ENCODE measurements around the gene OVCH2. TPM values are rescaled to one million over a fixed set of nuclear protein-coding genes. Genes with fewer than 3 reads are reported as not detected.

Gene OVCH2
- total RNA-seq, 1 experiment from 2014 or later, result 0.57 TPM

DNA sequence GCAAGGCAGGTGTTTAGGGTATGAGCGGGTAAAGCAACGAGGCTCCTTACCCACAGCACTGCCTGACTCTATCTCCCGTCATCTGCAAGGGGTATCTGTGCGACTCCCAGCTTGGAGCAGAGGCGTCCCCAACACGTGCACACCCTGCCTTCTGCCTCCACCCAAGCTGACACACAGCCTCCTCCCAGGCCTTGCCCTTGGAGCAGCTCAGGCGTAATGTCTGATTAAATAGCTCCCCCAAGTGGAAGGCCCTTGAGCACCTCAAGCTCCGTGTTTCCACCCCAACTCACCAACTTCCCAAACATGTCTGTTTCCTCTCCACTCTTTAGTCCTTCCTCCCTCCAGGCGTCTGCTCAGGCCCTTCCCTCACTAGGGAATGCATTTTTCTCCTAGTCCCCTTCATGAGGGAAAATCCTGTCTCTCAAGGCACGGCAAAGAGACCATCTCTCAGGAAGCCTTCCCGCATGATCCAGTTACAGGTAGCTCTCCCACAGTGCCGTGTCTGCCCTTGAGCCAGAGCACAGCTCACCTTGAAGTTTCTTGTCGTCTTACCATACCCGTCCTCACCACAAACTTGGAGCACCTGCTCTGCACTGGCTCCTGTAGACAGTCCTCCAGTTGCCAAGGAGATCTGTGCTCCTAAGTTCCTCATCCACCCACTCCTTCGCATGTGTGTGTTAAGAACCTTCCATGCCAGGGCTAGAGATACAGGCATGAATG is 48.8 kb downstream of the OVCH2 start (continued):
- TF ChIP-seq, protein P1, sequence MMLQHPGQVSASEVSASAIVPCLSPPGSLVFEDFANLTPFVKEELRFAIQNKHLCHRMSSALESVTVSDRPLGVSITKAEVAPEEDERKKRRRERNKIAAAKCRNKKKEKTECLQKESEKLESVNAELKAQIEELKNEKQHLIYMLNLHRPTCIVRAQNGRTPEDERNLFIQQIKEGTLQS (CRISPR knock-in tag; conservative IDR thresholded peaks at IDR 0.05), result no peak
- TF ChIP-seq JUN (CRISPR knock-in tag; IDR thresholded peaks at IDR 0.05), result no peak
- no peak for TF ChIP-seq CREM (CRISPR knock-in tag; IDR thresholded peaks at IDR 0.05)
- no peak for TF ChIP-seq NR3C1 (CRISPR knock-in tag; conservative IDR thresholded peaks at IDR 0.05; ENCODE audit: low read depth)
- no peak for TF ChIP-seq IRF2 (CRISPR knock-in tag; IDR thresholded peaks at IDR 0.05; ENCODE audit: borderline replicate concordance, low read depth)

DNA sequence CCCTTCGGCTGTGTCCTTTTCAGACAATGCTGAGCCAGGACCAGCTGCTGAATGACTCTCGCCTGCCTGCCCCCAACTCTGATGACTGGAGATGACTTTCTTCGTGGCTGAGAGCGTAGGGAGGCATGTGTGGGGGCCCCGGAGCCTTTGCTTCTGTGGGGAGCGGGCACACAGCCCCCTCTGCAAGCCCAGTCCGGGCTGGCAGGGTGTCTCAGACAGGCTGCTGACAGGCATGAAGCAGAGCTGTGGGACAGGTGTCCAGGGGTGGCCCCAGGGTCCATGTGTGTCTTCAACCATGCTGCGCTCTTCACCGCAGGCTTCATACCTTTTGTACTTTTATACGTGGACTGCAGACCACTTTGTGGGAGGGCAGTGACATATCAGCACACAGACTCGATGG is 49.6 kb downstream of the OVCH2 start:
- Mint-ChIP-seq H3K4me1 (peaks cover 6% of the 10 kb centered on the region), H3K4me3 (no peak overlapping the region), H3K27ac (no peak overlapping the region), H3K27me3 (ENCODE audit: low read depth) (no peaks in the 10 kb centered on the region), H3K36me3 (peaks cover 30% of the 10 kb centered on the region), H3K9me3 (peaks cover 5% of the 10 kb centered on the region)
- TF ChIP-seq ZNF671 (CRISPR knock-in tag; IDR thresholded peaks at IDR 0.05) (no peak), SMAD3 (CRISPR knock-in tag; IDR thresholded peaks at IDR 0.05; ENCODE audit: borderline replicate concordance) (no peak), NR3C1 (CRISPR knock-in tag; conservative IDR thresholded peaks at IDR 0.05; ENCODE audit: low read depth) (no peak), SMAD4 (CRISPR knock-in tag; IDR thresholded peaks at IDR 0.05) (no peak), CREB1 (CRISPR knock-in tag; IDR thresholded peaks at IDR 0.05) (no peak), TEAD4 (CRISPR knock-in tag; IDR thresholded peaks at IDR 0.05) (no peak), RORB (CRISPR knock-in tag; IDR thresholded peaks at IDR 0.05) (no peak)
- TF ChIP-seq, protein P2, sequence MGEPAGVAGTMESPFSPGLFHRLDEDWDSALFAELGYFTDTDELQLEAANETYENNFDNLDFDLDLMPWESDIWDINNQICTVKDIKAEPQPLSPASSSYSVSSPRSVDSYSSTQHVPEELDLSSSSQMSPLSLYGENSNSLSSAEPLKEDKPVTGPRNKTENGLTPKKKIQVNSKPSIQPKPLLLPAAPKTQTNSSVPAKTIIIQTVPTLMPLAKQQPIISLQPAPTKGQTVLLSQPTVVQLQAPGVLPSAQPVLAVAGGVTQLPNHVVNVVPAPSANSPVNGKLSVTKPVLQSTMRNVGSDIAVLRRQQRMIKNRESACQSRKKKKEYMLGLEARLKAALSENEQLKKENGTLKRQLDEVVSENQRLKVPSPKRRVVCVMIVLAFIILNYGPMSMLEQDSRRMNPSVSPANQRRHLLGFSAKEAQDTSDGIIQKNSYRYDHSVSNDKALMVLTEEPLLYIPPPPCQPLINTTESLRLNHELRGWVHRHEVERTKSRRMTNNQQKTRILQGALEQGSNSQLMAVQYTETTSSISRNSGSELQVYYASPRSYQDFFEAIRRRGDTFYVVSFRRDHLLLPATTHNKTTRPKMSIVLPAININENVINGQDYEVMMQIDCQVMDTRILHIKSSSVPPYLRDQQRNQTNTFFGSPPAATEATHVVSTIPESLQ (CRISPR knock-in tag; IDR thresholded peaks at IDR 0.05), result no peak
- TF ChIP-seq, protein P3, sequence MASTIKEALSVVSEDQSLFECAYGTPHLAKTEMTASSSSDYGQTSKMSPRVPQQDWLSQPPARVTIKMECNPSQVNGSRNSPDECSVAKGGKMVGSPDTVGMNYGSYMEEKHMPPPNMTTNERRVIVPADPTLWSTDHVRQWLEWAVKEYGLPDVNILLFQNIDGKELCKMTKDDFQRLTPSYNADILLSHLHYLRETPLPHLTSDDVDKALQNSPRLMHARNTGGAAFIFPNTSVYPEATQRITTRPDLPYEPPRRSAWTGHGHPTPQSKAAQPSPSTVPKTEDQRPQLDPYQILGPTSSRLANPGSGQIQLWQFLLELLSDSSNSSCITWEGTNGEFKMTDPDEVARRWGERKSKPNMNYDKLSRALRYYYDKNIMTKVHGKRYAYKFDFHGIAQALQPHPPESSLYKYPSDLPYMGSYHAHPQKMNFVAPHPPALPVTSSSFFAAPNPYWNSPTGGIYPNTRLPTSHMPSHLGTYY (CRISPR knock-in tag; IDR thresholded peaks at IDR 0.05), result no peak
- ATAC-seq, result no peak
- CTCF ChIA-PET, result interaction anchor here (0.7 to 7.5 kb wide), 48 partner anchors 8 to 565 kb away, joined by 3 to 229 read pairs (median 5); partner anchors contain the start of genes CYB5R2, OLFML1 and PPFIBP2
- POLR2A ChIA-PET, result interaction anchor here (1.0 to 2.0 kb wide), 2 partner anchors 16 to 85 kb away, joined by 7 read pairs; partner anchors contain the start of gene CYB5R2
- no peak for DNase-seq (ENCODE audit: low spot score)

DNA sequence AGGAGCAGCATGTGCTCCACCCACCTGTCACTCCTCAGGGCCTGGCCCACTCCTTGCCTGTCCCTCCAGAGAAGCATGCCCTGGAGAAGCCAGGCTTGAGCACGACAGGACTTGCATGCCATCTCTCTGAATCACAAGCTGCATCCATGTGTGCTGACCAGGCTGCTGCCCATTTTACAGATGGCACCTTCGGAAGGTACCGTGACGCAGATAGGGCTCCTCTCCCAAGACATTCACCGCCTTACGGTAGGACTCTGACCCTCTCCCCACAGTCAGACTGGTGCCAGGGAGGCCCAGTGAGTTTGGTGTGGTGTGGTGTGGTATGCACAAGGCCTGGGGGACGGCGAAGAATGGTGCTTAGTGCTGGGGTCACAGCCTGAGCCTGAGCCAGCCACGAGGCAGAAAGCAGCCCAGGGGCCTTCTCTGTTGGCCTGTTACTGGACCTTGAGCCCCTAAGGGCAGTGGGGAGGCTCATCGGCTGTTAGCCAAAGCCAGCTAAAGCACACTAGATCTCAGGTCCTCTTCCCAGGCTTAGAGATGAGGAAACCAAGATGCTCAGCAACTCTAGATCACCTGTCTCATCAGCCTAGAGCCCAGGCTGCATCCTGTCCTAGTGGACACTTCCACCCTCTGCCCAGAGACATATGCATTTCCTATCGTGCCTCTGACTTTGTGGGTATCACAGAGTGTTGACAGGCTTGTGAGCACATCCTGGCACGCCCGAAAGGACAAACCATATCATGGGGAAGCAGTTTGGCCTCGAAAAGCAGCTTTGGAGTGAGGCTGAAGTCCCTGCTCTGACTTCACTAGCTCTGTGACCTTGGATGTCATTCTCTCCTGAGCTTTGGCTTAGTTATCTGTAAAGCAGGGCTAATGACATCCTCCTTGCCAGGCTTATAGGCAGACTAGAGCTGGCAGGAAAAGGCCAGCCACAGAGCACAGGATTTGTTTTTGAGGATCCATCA is 50.7 kb downstream of the OVCH2 start:
- H3K36me3 Mint-ChIP-seq, result peaks cover 29% of the 10 kb centered on the region
- H3K9me3 Mint-ChIP-seq, result no peaks in the 10 kb centered on the region
- CTCF ChIA-PET, result interaction anchor here (0.6 to 7.5 kb wide), 4 partner anchors 81 to 141 kb away, joined by 3 to 229 read pairs (median 29); partner anchors contain the start of gene PPFIBP2
- H3K4me3 Mint-ChIP-seq, result no peak overlapping the region
- H3K4me1 Mint-ChIP-seq, result peaks cover 6% of the 10 kb centered on the region
- POLR2A ChIA-PET, result no interaction called here
- H3K27ac Mint-ChIP-seq, result no peak overlapping the region
- no peak for ATAC-seq
- DNase-seq (ENCODE audit: low spot score), result no peak
- no peaks in the 10 kb centered on the region for H3K27me3 Mint-ChIP-seq (ENCODE audit: low read depth)
- TF ChIP-seq NR1H2 (CRISPR knock-in tag; IDR thresholded peaks at IDR 0.05) (no peak), TCF7 (CRISPR knock-in tag; IDR thresholded peaks at IDR 0.05; ENCODE audit: low read depth) (no peak), ZNF423 (CRISPR knock-in tag; IDR thresholded peaks at IDR 0.05) (no peak)
